H9 (cell line): ENCODE results near the gene SLC52A1. TPM values are rescaled to one million over a fixed set of nuclear protein-coding genes. Genes with fewer than 3 reads are reported as not detected.

Experiments used
- DNase-seq: peaks from one replicate; pipeline ENCODE4 v3.0.0-alpha.2; 2017
- H2AFZ ChIP-seq: one replicate; pipeline ENCODE4 v1.6.1; 2013; ENCODE audit warnings: mild to moderate bottlenecking, low read length, control low read depth, moderate library complexity
- H2AK5ac ChIP-seq: 2 replicates; pipeline ENCODE4 v1.6.1; 2013; ENCODE audit warnings: low read length, control low read depth, mixed read lengths; ENCODE audit not compliant: insufficient read length
- H2BK120ac ChIP-seq: one replicate; pipeline ENCODE4 v1.6.1; 2013; ENCODE audit warnings: low read depth, mild to moderate bottlenecking, low read length, control low read depth, inconsistent platforms; ENCODE audit not compliant: poor library complexity, severe bottlenecking
- H2BK12ac ChIP-seq: 2 replicates; pipeline ENCODE4 v1.6.1; 2013; ENCODE audit warnings: low read length, control low read depth, mixed read lengths, low read depth; ENCODE audit not compliant: insufficient read length
- H2BK15ac ChIP-seq: 2 replicates; pipeline ENCODE4 v1.6.1; 2013; ENCODE audit warnings: low read depth, low read length, control low read depth
- H2BK20ac ChIP-seq: one replicate; pipeline ENCODE4 v1.6.1; 2013; ENCODE audit warnings: low read depth, mild to moderate bottlenecking, low read length, control low read depth, inconsistent platforms; ENCODE audit not compliant: poor library complexity, severe bottlenecking
- H2BK5ac ChIP-seq: 2 replicates; pipeline ENCODE4 v1.6.1; 2013; ENCODE audit warnings: low read length, control low read depth, mixed read lengths; ENCODE audit not compliant: insufficient read length
- H3K14ac ChIP-seq: 2 replicates; pipeline ENCODE4 v1.6.1; 2013; ENCODE audit warnings: low read length, control low read depth; ENCODE audit not compliant: insufficient read depth
- H3K18ac ChIP-seq: 2 replicates; pipeline ENCODE4 v1.6.1; 2013; ENCODE audit warnings: low read depth, mild to moderate bottlenecking, mixed read lengths, low read length, control low read depth; ENCODE audit not compliant: insufficient read length
- H3K23ac ChIP-seq: 2 replicates; pipeline ENCODE4 v1.6.1; 2013; ENCODE audit warnings: low read length, control low read depth, mixed read lengths, low read depth; ENCODE audit not compliant: insufficient read length
- H3K23me2 ChIP-seq: 2 replicates; pipeline ENCODE4 v1.6.1; 2013; ENCODE audit warnings: low read depth, mild to moderate bottlenecking, mixed read lengths, low read length, control low read depth; ENCODE audit not compliant: insufficient read length, poor library complexity, severe bottlenecking
- H3K27ac ChIP-seq: 2 replicates; pipeline ENCODE4 v1.5.1; 2013; ENCODE audit warnings: low read length, control low read depth, mixed read lengths, low read depth; ENCODE audit not compliant: insufficient read length
- H3K27me3 ChIP-seq: 2 replicates; pipeline ENCODE4 v1.6.1; 2013; ENCODE audit warnings: low read length, control low read depth, inconsistent platforms; ENCODE audit not compliant: insufficient read depth
- H3K4ac ChIP-seq: 2 replicates; pipeline ENCODE4 v1.6.1; 2013; ENCODE audit warnings: low read depth, mild to moderate bottlenecking, control low read depth, inconsistent platforms, low read length, moderate library complexity
- H3K4me1 ChIP-seq: 2 replicates; pipeline ENCODE4 v1.6.1; 2013; ENCODE audit warnings: low read length, control low read depth, inconsistent platforms; ENCODE audit not compliant: insufficient read depth
- H3K4me2 ChIP-seq: 2 replicates; pipeline ENCODE4 v1.6.1; 2013; ENCODE audit warnings: low read length, control low read depth, mixed read lengths; ENCODE audit not compliant: insufficient read length, insufficient read depth
- H3K56ac ChIP-seq: 2 replicates; pipeline ENCODE4 v1.6.1; 2013; ENCODE audit warnings: low read depth, mild to moderate bottlenecking, mixed read lengths, low read length, control low read depth; ENCODE audit not compliant: insufficient read length
- H3K79me1 ChIP-seq: 2 replicates; pipeline ENCODE4 v1.6.1; 2013; ENCODE audit warnings: low read depth, mild to moderate bottlenecking, moderate library complexity, low read length, control low read depth, inconsistent platforms; ENCODE audit not compliant: insufficient read depth, poor library complexity, severe bottlenecking
- H3K79me2 ChIP-seq: 2 replicates; pipeline ENCODE4 v1.6.1; 2013; ENCODE audit warnings: low read length, control low read depth, inconsistent platforms; ENCODE audit not compliant: insufficient read depth
- H3K9ac ChIP-seq: 2 replicates; pipeline ENCODE4 v1.6.1; 2013; ENCODE audit warnings: low read length, control low read depth, mixed read lengths; ENCODE audit not compliant: insufficient read length; ENCODE audit errors: extremely low read depth
- H3K9me3 ChIP-seq: one replicate; pipeline ENCODE4 v1.6.1; 2013; ENCODE audit warnings: low read depth, low read length, inconsistent platforms; ENCODE audit not compliant: control insufficient read depth
- H3T11ph ChIP-seq: one replicate; pipeline ENCODE4 v1.6.1; 2013; ENCODE audit warnings: mild to moderate bottlenecking, low read length, control low read depth, inconsistent platforms
- H4K20me1 ChIP-seq: one replicate; pipeline ENCODE4 v1.6.1; 2013; ENCODE audit not compliant: control insufficient read depth, insufficient read length, insufficient read depth
- H4K5ac ChIP-seq: 2 replicates; pipeline ENCODE4 v1.6.1; 2013; ENCODE audit warnings: low read depth, mild to moderate bottlenecking, mixed read lengths, low read length, control low read depth; ENCODE audit not compliant: insufficient read length
- H4K8ac ChIP-seq: replicated peaks from 2 replicates; pipeline ENCODE4 v1.6.1; 2013; ENCODE audit warnings: low read length, control low read depth, mixed read lengths, low read depth; ENCODE audit not compliant: insufficient read length
- H4K91ac ChIP-seq: 2 replicates; pipeline ENCODE4 v1.6.1; 2013; ENCODE audit warnings: low read depth, mild to moderate bottlenecking, moderate library complexity, mixed read lengths, low read length, control low read depth; ENCODE audit not compliant: insufficient read length
- H3K27ac Mint-ChIP-seq, 3 experiments: 2 replicates in 2 of 3; 3 replicates in 1 of 3; pipeline ENCODE4 v1.8.0; 2020 to 2021; ENCODE audit warnings: mixed read lengths in 3 of 3, mild to moderate bottlenecking in 1 of 3, moderate library complexity in 1 of 3
- H3K27me3 Mint-ChIP-seq: 2 replicates; pipeline ENCODE4 v1.8.0; 2021; ENCODE audit warnings: low read depth, mild to moderate bottlenecking, moderate library complexity, mixed read lengths
- H3K36me3 Mint-ChIP-seq, 3 experiments: 2 replicates in 2 of 3; 3 replicates in 1 of 3; pipeline ENCODE4 v1.8.0; 2020 to 2021; ENCODE audit warnings: low read depth in 3 of 3, mixed read lengths in 3 of 3; ENCODE audit not compliant: insufficient read depth in 1 of 3
- H3K4me1 Mint-ChIP-seq, 2 experiments: 2 replicates each; pipeline ENCODE4 v1.8.0; 2020; ENCODE audit warnings: mixed read lengths in 2 of 2
- H3K4me3 Mint-ChIP-seq, 2 experiments: 2 replicates in 1 of 2; 3 replicates in 1 of 2; pipeline ENCODE4 v1.8.0; 2020 to 2021; ENCODE audit warnings: mild to moderate bottlenecking in 2 of 2, mixed read lengths in 2 of 2, moderate library complexity in 1 of 2
- H3K9me3 Mint-ChIP-seq, 2 experiments: 2 replicates in 1 of 2; 3 replicates in 1 of 2; pipeline ENCODE4 v1.8.0; 2020; ENCODE audit warnings: mild to moderate bottlenecking in 2 of 2, mixed read lengths in 2 of 2, moderate library complexity in 1 of 2
- WGBS: extraction: QIAGEN DNeasy Blood & Tissue Kit; methylation state at CpG from one replicate; pipeline ENCODE4 v1.1.7; 2013; ENCODE audit warnings: missing lambda C conversion rate, low lambda C conversion rate, mixed read lengths; ENCODE audit not compliant: insufficient read length; ENCODE audit errors: extremely low coverage; 5-methylcytosine and 5-hydroxymethylcytosine counted together
- total RNA-seq: library from RNA; stranded (reverse); gene quantifications from 2 replicates; pipeline ENCODE4 v1.2.1, GENCODE V29; 2021
- TF ChIP-seq, protein P1 (sequence below): fragments of 200-600 bp; sonication (generic); conservative IDR thresholded peaks from 3 replicates; pipeline ENCODE4 v1.8.0; 2021; ENCODE audit warnings: antibody characterized with exemption, mild to moderate bottlenecking

The SLC52A1 gene
- total RNA-seq, 1 experiment from 2014 or later: 0.17 TPM

DNA sequence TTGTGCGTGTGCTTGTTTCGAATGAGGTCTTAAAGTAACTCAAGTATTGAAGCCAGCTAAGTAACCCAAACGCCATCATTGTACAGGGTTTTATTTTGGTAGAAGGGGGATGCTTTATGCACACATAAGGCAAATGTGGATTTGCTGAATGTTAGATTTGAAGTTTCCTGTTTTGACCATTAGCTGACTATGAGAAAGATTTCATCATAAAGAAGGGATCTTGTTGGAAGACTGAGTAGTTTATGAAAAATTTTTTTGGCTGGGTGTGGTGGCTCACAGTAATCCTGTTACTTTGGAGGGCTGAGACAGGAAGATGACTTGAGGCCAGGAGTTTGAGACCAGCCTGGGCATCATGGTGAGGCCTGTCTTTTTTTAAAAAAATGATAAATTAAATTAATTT is 33.0 kb upstream of the SLC52A1 start:
- H2BK5ac ChIP-seq: no peak overlapping the region
- H3K14ac ChIP-seq: no peak overlapping the region
- H2BK120ac ChIP-seq: no peak overlapping the region
- no peak overlapping the region for H2AK5ac ChIP-seq
- no peak for DNase-seq
- TF ChIP-seq, protein P1, sequence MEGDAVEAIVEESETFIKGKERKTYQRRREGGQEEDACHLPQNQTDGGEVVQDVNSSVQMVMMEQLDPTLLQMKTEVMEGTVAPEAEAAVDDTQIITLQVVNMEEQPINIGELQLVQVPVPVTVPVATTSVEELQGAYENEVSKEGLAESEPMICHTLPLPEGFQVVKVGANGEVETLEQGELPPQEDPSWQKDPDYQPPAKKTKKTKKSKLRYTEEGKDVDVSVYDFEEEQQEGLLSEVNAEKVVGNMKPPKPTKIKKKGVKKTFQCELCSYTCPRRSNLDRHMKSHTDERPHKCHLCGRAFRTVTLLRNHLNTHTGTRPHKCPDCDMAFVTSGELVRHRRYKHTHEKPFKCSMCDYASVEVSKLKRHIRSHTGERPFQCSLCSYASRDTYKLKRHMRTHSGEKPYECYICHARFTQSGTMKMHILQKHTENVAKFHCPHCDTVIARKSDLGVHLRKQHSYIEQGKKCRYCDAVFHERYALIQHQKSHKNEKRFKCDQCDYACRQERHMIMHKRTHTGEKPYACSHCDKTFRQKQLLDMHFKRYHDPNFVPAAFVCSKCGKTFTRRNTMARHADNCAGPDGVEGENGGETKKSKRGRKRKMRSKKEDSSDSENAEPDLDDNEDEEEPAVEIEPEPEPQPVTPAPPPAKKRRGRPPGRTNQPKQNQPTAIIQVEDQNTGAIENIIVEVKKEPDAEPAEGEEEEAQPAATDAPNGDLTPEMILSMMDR: no peak
- H3T11ph ChIP-seq: no peak overlapping the region
- no peak overlapping the region for H3K27ac Mint-ChIP-seq
- H4K20me1 ChIP-seq: no peaks in the 10 kb centered on the region
- H3K79me2 ChIP-seq: no peaks in the 10 kb centered on the region
- H2AFZ ChIP-seq: no peak overlapping the region
- no CpG with 5 or more reads among the region's 3 CpGs for WGBS
- no peak overlapping the region for H3K23ac ChIP-seq
- H3K9me3 Mint-ChIP-seq: no peaks in the 10 kb centered on the region
- no peak overlapping the region for H4K5ac ChIP-seq
- no peak overlapping the region for H3K56ac ChIP-seq
- peaks cover 4 to 5% of the 10 kb centered on the region in 2 experiments; a peak in 3 of 4 replicates for H3K4me1 Mint-ChIP-seq
- no peaks in the 10 kb centered on the region for H3K9me3 ChIP-seq
- no peak overlapping the region for H3K4ac ChIP-seq
- no peaks in the 10 kb centered on the region for H3K4me1 ChIP-seq
- no peaks in the 10 kb centered on the region for H3K23me2 ChIP-seq
- no peaks in the 10 kb centered on the region for H3K79me1 ChIP-seq
- H3K18ac ChIP-seq: no peak overlapping the region
- no peaks in the 10 kb centered on the region for H3K36me3 Mint-ChIP-seq
- H3K9ac ChIP-seq: no peak overlapping the region
- no peak overlapping the region for H3K4me2 ChIP-seq
- H3K27ac ChIP-seq: no peak overlapping the region
- peaks cover 20% of the 10 kb centered on the region for H3K27me3 Mint-ChIP-seq
- no peaks in the 10 kb centered on the region; the same call in 1 of the 2 replicates for H3K27me3 ChIP-seq
- no peak overlapping the region for H2BK15ac ChIP-seq
- H4K91ac ChIP-seq: no peak overlapping the region
- H2BK12ac ChIP-seq: no peak overlapping the region
- no peak overlapping the region for H2BK20ac ChIP-seq
- no peak overlapping the region for H4K8ac ChIP-seq
- no peak overlapping the region for H3K4me3 Mint-ChIP-seq
